ENCODE results near the gene MORF4L1.

Gene MORF4L1

GRCh38 chr15:78831229-78832207 is 41.2 kb upstream of the MORF4L1 start:
- H3K27me3 ChIP-seq (ENCODE audit: control insufficient read depth, low read length): peaks cover 3% of the 10 kb centered on the region
- TF ChIP-seq CTCF (IDR thresholded peaks at IDR 0.05; ENCODE audit: low read depth, low read length, poor library complexity, severe bottlenecking) (no peak), EZH2phosphoT487 (IDR thresholded peaks at IDR 0.05; ENCODE audit: borderline replicate concordance, low read length) (no peak)
- no peaks in the 10 kb centered on the region for H3K9me2 ChIP-seq (replicated peaks; ENCODE audit: control insufficient read depth, low read length)
- H4K20me1 ChIP-seq (ENCODE audit: control insufficient read depth, insufficient read depth, low read depth, low read length): no peaks in the 10 kb centered on the region
- no peaks in the 10 kb centered on the region for H3F3A ChIP-seq (ENCODE audit: control insufficient read depth, insufficient read depth)
- H3K4me2 ChIP-seq (ENCODE audit: low read length): peak overlapping the region; percentile 42
- no peaks in the 10 kb centered on the region for H3K36me3 ChIP-seq (ENCODE audit: control insufficient read depth, low read length)
- H3K4me1 ChIP-seq (ENCODE audit: control insufficient read depth, low read length): peaks cover 4% of the 10 kb centered on the region
- no peaks in the 10 kb centered on the region for H3K9me3 ChIP-seq (ENCODE audit: control insufficient read depth, insufficient read depth, low read length)
- H3K27ac ChIP-seq (ENCODE audit: low read depth, low read length): no peak overlapping the region
- no peaks in the 10 kb centered on the region for H3K79me2 ChIP-seq (ENCODE audit: control insufficient read depth, low read length)
- no peak overlapping the region for H3K4me3 ChIP-seq (ENCODE audit: low read length)

GRCh38 chr15:78836333-78836732 is 36.4 kb upstream of the MORF4L1 start:
- H4K20me1 ChIP-seq (ENCODE audit: control insufficient read depth, insufficient read depth, low read depth, low read length): no peaks in the 10 kb centered on the region
- no peaks in the 10 kb centered on the region for H3K79me2 ChIP-seq (ENCODE audit: control insufficient read depth, low read length)
- peaks cover 3% of the 10 kb centered on the region for H3K27me3 ChIP-seq (ENCODE audit: control insufficient read depth, low read length)
- no peaks in the 10 kb centered on the region for H3K9me2 ChIP-seq (replicated peaks; ENCODE audit: control insufficient read depth, low read length)
- no peak overlapping the region for H3K27ac ChIP-seq (ENCODE audit: low read depth, low read length)
- H3K4me3 ChIP-seq (ENCODE audit: low read length): no peak overlapping the region
- peaks cover 27% of the 10 kb centered on the region for H3K4me1 ChIP-seq (ENCODE audit: control insufficient read depth, low read length)
- no peaks in the 10 kb centered on the region for H3K36me3 ChIP-seq (ENCODE audit: control insufficient read depth, low read length)
- H3K9me3 ChIP-seq (ENCODE audit: control insufficient read depth, insufficient read depth, low read length): no peaks in the 10 kb centered on the region
- TF ChIP-seq CTCF (IDR thresholded peaks at IDR 0.05; ENCODE audit: low read depth, low read length, poor library complexity, severe bottlenecking): no peak
- no peak for TF ChIP-seq EZH2phosphoT487 (IDR thresholded peaks at IDR 0.05; ENCODE audit: borderline replicate concordance, low read length)
- no peak overlapping the region for H3K4me2 ChIP-seq (ENCODE audit: low read length)
- no peaks in the 10 kb centered on the region; the same call in 1 of the 2 replicates for H3F3A ChIP-seq (ENCODE audit: control insufficient read depth, insufficient read depth)

GRCh38 chr15:78837131-78837530 is 35.6 kb upstream of the MORF4L1 start:
- H3K36me3 ChIP-seq (ENCODE audit: control insufficient read depth, low read length): no peaks in the 10 kb centered on the region
- no peak overlapping the region for H3K27ac ChIP-seq (ENCODE audit: low read depth, low read length)
- TF ChIP-seq EZH2phosphoT487 (IDR thresholded peaks at IDR 0.05; ENCODE audit: borderline replicate concordance, low read length) (no peak), CTCF (IDR thresholded peaks at IDR 0.05; ENCODE audit: low read depth, low read length, poor library complexity, severe bottlenecking) (no peak)
- H3K4me3 ChIP-seq (ENCODE audit: low read length): no peak overlapping the region
- no peaks in the 10 kb centered on the region for H3K9me2 ChIP-seq (replicated peaks; ENCODE audit: control insufficient read depth, low read length)
- no peaks in the 10 kb centered on the region; the same call in 1 of the 2 replicates for H3F3A ChIP-seq (ENCODE audit: control insufficient read depth, insufficient read depth)
- no peak overlapping the region for H3K4me2 ChIP-seq (ENCODE audit: low read length)
- H3K27me3 ChIP-seq (ENCODE audit: control insufficient read depth, low read length): peaks cover 3% of the 10 kb centered on the region
- H3K9me3 ChIP-seq (ENCODE audit: control insufficient read depth, insufficient read depth, low read length): no peaks in the 10 kb centered on the region
- H3K79me2 ChIP-seq (ENCODE audit: control insufficient read depth, low read length): no peaks in the 10 kb centered on the region
- peaks cover 35% of the 10 kb centered on the region for H3K4me1 ChIP-seq (ENCODE audit: control insufficient read depth, low read length)
- no peaks in the 10 kb centered on the region for H4K20me1 ChIP-seq (ENCODE audit: control insufficient read depth, insufficient read depth, low read depth, low read length)
